Calu3 (cell line): ENCODE results near the gene DNMBP. TPM values are rescaled to one million over a fixed set of nuclear protein-coding genes. Genes with fewer than 3 reads are reported as not detected.

Experiments
- BruUV-seq: library from RNA; stranded (reverse); fragments of 400-500 nt; replicated peaks from 2 replicates; lab custom pipeline; 2021; lab: Mats Ljungman, UMichigan
- CTCF ChIA-PET: fragments of 300-600 bp; sonication (Branson Sonifier 250); formaldehyde crosslinking; loops from one replicate; lab custom pipeline; 2022; ENCODE audit warnings: antibody characterized with exemption; lab: Charles Lee
- DNase-seq: peaks from one replicate; pipeline ENCODE4 v3.0.0; 2022
- H3K27ac Mint-ChIP-seq: one replicate; pipeline ENCODE4 v1.8.0; 2022; ENCODE audit warnings: mixed read lengths; ENCODE audit not compliant: unreplicated experiment
- H3K27me3 Mint-ChIP-seq: one replicate; pipeline ENCODE4 v1.8.0; 2022; ENCODE audit warnings: mixed read lengths; ENCODE audit not compliant: unreplicated experiment
- H3K36me3 Mint-ChIP-seq: one replicate; pipeline ENCODE4 v1.8.0; 2022; ENCODE audit warnings: mild to moderate bottlenecking, moderate library complexity, mixed read lengths; ENCODE audit not compliant: insufficient read depth, unreplicated experiment
- H3K4me1 Mint-ChIP-seq: one replicate; pipeline ENCODE4 v1.8.0; 2022; ENCODE audit warnings: mild to moderate bottlenecking, low read depth, mixed read lengths; ENCODE audit not compliant: unreplicated experiment
- H3K4me3 Mint-ChIP-seq: one replicate; pipeline ENCODE4 v1.8.0; 2022; ENCODE audit warnings: mild to moderate bottlenecking, low read depth, moderate library complexity, mixed read lengths; ENCODE audit not compliant: unreplicated experiment
- H3K9me3 Mint-ChIP-seq: one replicate; pipeline ENCODE4 v1.8.0; 2022; ENCODE audit warnings: low read depth, mixed read lengths; ENCODE audit not compliant: unreplicated experiment
- CTCF ChIP-seq: fragments of 200-600 bp; IDR thresholded peaks from one replicate; pipeline ENCODE4 v1.8.0; 2022; ENCODE audit warnings: antibody characterized with exemption; ENCODE audit not compliant: unreplicated experiment
- intact Hi-C: fragments of 100-400 bp; cut with micrococcal nuclease; formaldehyde crosslinking; loops from one replicate; pipeline ENCODE4 v1.10.0; 2022; ENCODE audit not compliant: unreplicated experiment
- total RNA-seq: library from RNA; stranded (reverse); gene quantifications from 2 replicates; pipeline ENCODE4 v1.2.3, GENCODE V29; 2022

Gene DNMBP
- total RNA-seq, 1 experiment from 2014 or later = 17.6 TPM

GRCh38 chr10:99924451-99925255, 85.1 kb downstream of the DNMBP start:
- no peak for DNase-seq
- intact Hi-C loops = loop anchor here (5.0 kb wide), 1 partner anchor 83 kb away; the partner anchor contains the start of gene DNMBP
- H3K9me3 Mint-ChIP-seq = peaks cover 2% of the 10 kb centered on the region
- H3K4me1 Mint-ChIP-seq = peaks cover 50% of the 10 kb centered on the region
- H3K27ac Mint-ChIP-seq = peak overlapping the region; percentile 69
- BruUV-seq = no TSS peak
- no peak for TF ChIP-seq CTCF
- no peaks in the 10 kb centered on the region for H3K27me3 Mint-ChIP-seq
- CTCF ChIA-PET = no interaction called here
- H3K36me3 Mint-ChIP-seq = peaks cover 62% of the 10 kb centered on the region
- peak overlapping the region; percentile 100 for H3K4me3 Mint-ChIP-seq

- H3K4me1 Mint-ChIP-seq = peaks cover 61% of the 10 kb centered on the region
Measured at GRCh38 chr10:99921948-99922347, 87.8 kb downstream of the DNMBP start.

GRCh38 chr10:99920901-99921300, 88.8 kb downstream of the DNMBP start:
- Mint-ChIP-seq H3K27ac (peak overlapping the region; percentile 77), H3K36me3 (peaks cover 26% of the 10 kb centered on the region), H3K9me3 (peaks cover 2% of the 10 kb centered on the region), H3K4me1 (peaks cover 61% of the 10 kb centered on the region), H3K4me3 (peak overlapping the region; percentile 39), H3K27me3 (no peaks in the 10 kb centered on the region)
- intact Hi-C loops = no loop called here
- no peak for TF ChIP-seq CTCF
- DNase-seq = no peak
- CTCF ChIA-PET = no interaction called here
- BruUV-seq = no TSS peak

More at GRCh38 chr10:99921948-99922347, 87.8 kb downstream of the DNMBP start:
- H3K4me3 Mint-ChIP-seq = peak overlapping the region; percentile 30
- H3K9me3 Mint-ChIP-seq = peaks cover 2% of the 10 kb centered on the region
- no peak overlapping the region for H3K27ac Mint-ChIP-seq
- no TSS peak for BruUV-seq
- TF ChIP-seq CTCF = no peak
- intact Hi-C loops = loop anchor here (2.0 kb wide), 1 partner anchor 43 kb away; no protein-coding TSS in a partner anchor
- H3K36me3 Mint-ChIP-seq = peaks cover 35% of the 10 kb centered on the region
- CTCF ChIA-PET = interaction anchor here (0.7 kb wide), 1 partner anchor 213 kb away, joined by 7 read pairs; no protein-coding TSS in a partner anchor
- DNase-seq = no peak
- no peaks in the 10 kb centered on the region for H3K27me3 Mint-ChIP-seq

GRCh38 chr10:99920486-99920885, 89.3 kb downstream of the DNMBP start:
- CTCF ChIA-PET = no interaction called here
- no peaks in the 10 kb centered on the region for H3K27me3 Mint-ChIP-seq
- H3K27ac Mint-ChIP-seq = peak overlapping the region; percentile 77

More at GRCh38 chr10:99920486-99920885, 89.3 kb downstream of the DNMBP start:
- H3K4me3 Mint-ChIP-seq = peak overlapping the region; percentile 39
- TF ChIP-seq CTCF = no peak
- peaks cover 2% of the 10 kb centered on the region for H3K9me3 Mint-ChIP-seq
- BruUV-seq = no TSS peak
- DNase-seq = no peak
- H3K36me3 Mint-ChIP-seq = peaks cover 26% of the 10 kb centered on the region
- intact Hi-C loops = no loop called here
- H3K4me1 Mint-ChIP-seq = peaks cover 61% of the 10 kb centered on the region
